Measurements from ENCODE around the gene PIGQ. TPM values are rescaled to one million over a fixed set of nuclear protein-coding genes. Genes with fewer than 3 reads are reported as not detected.
A peak's percentile ranks its signal among the peaks of the same experiment; 100 is the strongest.

The PIGQ gene
- total and polyA plus RNA-seq, 12 donors, result 13.7 to 43.7 (median 20.2) TPM

DNA sequence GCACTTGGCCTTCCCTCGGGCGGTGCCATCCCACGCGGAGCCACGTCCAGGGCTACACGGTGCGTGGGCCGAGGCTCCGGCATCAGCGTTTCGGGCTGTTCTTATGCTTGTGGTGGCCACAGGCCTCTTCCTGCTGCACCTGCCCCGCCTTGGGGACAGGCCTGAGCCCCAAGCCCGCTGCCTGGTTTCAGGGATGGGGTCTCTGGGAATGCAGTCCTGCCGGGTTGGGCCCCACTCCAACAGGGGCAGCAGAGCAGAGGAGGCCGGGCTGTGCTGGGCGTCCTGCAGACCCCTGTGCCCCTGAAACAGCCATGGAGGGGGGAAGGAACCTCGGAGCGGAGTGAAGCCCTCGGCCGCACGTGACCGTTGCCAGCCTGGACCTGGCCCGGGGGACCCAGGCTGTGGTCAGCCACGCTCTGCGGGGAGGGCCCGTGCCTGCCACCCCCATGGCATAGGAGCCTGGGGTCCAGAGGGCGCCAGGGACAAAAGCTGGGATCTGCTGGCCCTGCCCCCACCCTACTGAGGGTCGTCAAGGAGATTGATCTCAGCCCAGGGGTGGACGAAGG, 60.6 kb downstream of the PIGQ start:
- Histone ChIP-seq H3K4me1 (peaks cover 17 to 35% (median 29%) of the 10 kb centered on the region in 9 donors), H3K27ac (peak overlapping the region in 3 of 10 donors; percentile 1 to 31 (median 21)), H3K9me3 (no peaks in the 10 kb centered on the region), H3K36me3 (peaks cover 0 to 58% (median 9%) of the 10 kb centered on the region in 9 donors), H3K27me3 (no peaks in the 10 kb centered on the region), H3K4me3 (no peak overlapping the region)
- DNase-seq (no peak), ATAC-seq (peak in 5 of 8 donors; percentile 1 to 26 (median 18))
- TF ChIP-seq, protein P1, sequence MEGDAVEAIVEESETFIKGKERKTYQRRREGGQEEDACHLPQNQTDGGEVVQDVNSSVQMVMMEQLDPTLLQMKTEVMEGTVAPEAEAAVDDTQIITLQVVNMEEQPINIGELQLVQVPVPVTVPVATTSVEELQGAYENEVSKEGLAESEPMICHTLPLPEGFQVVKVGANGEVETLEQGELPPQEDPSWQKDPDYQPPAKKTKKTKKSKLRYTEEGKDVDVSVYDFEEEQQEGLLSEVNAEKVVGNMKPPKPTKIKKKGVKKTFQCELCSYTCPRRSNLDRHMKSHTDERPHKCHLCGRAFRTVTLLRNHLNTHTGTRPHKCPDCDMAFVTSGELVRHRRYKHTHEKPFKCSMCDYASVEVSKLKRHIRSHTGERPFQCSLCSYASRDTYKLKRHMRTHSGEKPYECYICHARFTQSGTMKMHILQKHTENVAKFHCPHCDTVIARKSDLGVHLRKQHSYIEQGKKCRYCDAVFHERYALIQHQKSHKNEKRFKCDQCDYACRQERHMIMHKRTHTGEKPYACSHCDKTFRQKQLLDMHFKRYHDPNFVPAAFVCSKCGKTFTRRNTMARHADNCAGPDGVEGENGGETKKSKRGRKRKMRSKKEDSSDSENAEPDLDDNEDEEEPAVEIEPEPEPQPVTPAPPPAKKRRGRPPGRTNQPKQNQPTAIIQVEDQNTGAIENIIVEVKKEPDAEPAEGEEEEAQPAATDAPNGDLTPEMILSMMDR (IDR thresholded peaks at IDR 0.05), result no peak
- intact Hi-C loops (cut with DNase I), result loop anchor here in 1 of 10 donors (5.0 kb wide), 1 partner anchor 38 kb away; the partner anchor contains the start of gene RAB40C
- 32 to 46% methylated on average over 29 of the region's 29 CpGs for WGBS, 2 donors

DNA sequence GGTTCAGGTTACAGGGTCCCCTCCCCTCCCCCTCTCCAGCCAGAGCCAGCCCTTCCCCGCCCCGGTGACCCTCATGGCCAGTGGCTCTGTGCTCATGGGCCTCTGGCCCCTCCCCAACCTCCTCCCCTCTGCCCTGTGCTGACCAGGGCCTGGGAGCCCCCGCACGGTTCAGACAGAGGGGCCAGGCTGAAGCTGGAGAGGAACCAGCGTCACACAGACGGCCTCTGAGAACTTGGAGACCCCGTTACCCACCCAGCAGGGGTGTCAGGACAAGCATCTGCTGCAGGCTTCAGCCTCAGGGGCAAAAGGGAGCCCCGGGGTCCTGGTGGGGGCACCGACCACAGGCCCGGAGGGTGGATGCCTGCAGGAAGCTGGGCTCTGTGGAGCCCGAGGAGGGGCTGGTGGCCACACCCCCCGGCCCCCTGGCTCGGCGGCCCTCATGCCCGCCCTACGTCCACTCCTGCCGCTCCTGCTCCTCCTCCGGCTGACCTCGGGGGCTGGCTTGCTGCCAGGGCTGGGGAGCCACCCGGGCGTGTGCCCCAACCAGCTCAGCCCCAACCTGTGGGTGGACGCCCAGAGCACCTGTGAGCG, 61.1 kb downstream of the PIGQ start, which contains the start of gene WFIKKN1:
WFIKKN1 (plus strand) TSS at position 171 of the 591 bp plus-strand sequence; CDS start at position 440, 269 bp downstream.
- TF ChIP-seq, protein P1 (IDR thresholded peaks at IDR 0.05), result no peak

DNA sequence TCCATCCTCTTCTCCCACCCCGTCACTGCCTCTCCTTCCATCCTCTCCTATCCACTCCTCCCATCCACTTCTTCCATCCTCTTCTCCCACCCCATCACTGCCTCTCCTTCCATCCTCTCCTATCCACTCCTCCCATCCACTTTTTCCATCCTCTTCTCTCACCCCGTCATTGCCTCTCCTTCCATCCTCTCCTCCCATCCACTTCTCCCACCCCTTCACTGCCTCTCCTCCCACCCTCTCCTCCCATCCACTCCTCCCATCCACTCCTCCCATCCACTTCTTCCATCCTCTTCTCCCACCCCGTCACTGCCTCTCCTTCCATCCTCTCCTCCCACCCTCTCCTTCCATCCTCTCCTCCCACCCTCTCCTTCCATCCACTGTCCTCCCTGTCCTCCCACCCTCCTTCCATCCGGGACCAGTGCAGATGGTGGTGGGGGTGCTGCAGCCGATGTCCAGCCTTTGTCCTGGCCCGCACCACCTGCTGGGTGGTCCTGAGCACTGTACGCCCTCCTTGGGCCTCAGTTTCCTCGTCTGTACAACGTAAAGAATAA, 62.1 kb downstream of the PIGQ start:
- Histone ChIP-seq H3K4me1 (peaks cover 22 to 41% (median 36%) of the 10 kb centered on the region in 9 donors), H3K27me3 (no peaks in the 10 kb centered on the region), H3K4me3 (no peak overlapping the region), H3K36me3 (peaks cover 0 to 43% (median 8%) of the 10 kb centered on the region in 9 donors), H3K27ac (no peak overlapping the region), H3K9me3 (no peaks in the 10 kb centered on the region)
- DNase-seq (no peak), ATAC-seq (no peak)
- intact Hi-C loops (cut with DNase I), result loop anchor here in 1 of 10 donors (5.0 kb wide), 1 partner anchor 40 kb away; the partner anchor contains the start of gene RAB40C
- 54 to 57% methylated on average over 8 to 9 of the region's 9 CpGs for WGBS, 2 donors
- TF ChIP-seq, protein P1 (IDR thresholded peaks at IDR 0.05), result no peak

More for the DNA sequence above, 61.1 kb downstream of the PIGQ start, which contains the start of gene WFIKKN1:
- 4 to 6% methylated on average over 23 of the region's 23 CpGs for WGBS, 2 donors
- DNase-seq (no peak), ATAC-seq (peak in 1 of 8 donors; percentile 2)
- Histone ChIP-seq H3K27ac (peak within 1 kb of the TSS in 4 of 10 donors; percentile 1 to 31 (median 12)), H3K4me1 (peaks cover 22 to 40% (median 34%) of the 10 kb centered on the region in 9 donors), H3K4me3 (no peak within 1 kb of the TSS), H3K36me3 (peaks cover 0 to 53% (median 9%) of the 10 kb centered on the region in 9 donors), H3K9me3 (no peaks in the 10 kb centered on the region), H3K27me3 (no peaks in the 10 kb centered on the region)
- intact Hi-C loops (cut with DNase I), result loop anchor here in 1 of 10 donors (5.0 kb wide), 1 partner anchor 39 kb away; the partner anchor contains the start of gene RAB40C
